Fibroblast of skin of left quadriceps (primary cell): ENCODE results near the gene RNF144B.
"Not testable (repeated sequence)": the region's sequence is repeated elsewhere in the genome, so short reads cannot be mapped to it uniquely, and the experiment has no call there.

Experiments
- DNase-seq, 2 experiments: peaks; one replicate each; pipeline ENCODE4 v3.0.0-alpha.2; 2013; ENCODE audit warnings: low read depth in 2 of 2

Gene RNF144B

GRCh38 chr6:18371010-18371409, 16.1 kb upstream of the RNF144B start:
- no peak for DNase-seq

- DNase-seq = no peak
Measured at GRCh38 chr6:18371656-18372055, 15.5 kb upstream of the RNF144B start.

GRCh38 chr6:18380158-18380836, 6.9 kb upstream of the RNF144B start:
- DNase-seq = no peak

GRCh38 chr6:18380851-18381250, 6.3 kb upstream of the RNF144B start:
- no peak for DNase-seq

GRCh38 chr6:18383441-18383840, 3.7 kb upstream of the RNF144B start:
- DNase-seq = no peak

GRCh38 chr6:18384621-18385020, 2.5 kb upstream of the RNF144B start:
- DNase-seq = no peak

GRCh38 chr6:18386298-18386976, 713 bp upstream of the RNF144B start:
- no peak for DNase-seq

- no peak for DNase-seq
Measured at GRCh38 chr6:18388271-18388670, 1.1 kb downstream of the RNF144B start.

- no peak for DNase-seq
Measured at GRCh38 chr6:18388942-18389341, 1.8 kb downstream of the RNF144B start.

GRCh38 chr6:18389479-18389878, 2.3 kb downstream of the RNF144B start:
- no peak for DNase-seq

GRCh38 chr6:18390476-18390875, 3.3 kb downstream of the RNF144B start:
- no peak for DNase-seq

- DNase-seq = no peak
Measured at GRCh38 chr6:18391023-18391422, 3.9 kb downstream of the RNF144B start.

- DNase-seq = no peak
Measured at GRCh38 chr6:18392346-18392877, 5.3 kb downstream of the RNF144B start.

- no peak for DNase-seq
Measured at GRCh38 chr6:18393698-18394097, 6.5 kb downstream of the RNF144B start.

- no peak for DNase-seq
Measured at GRCh38 chr6:18395177-18395855, 8.2 kb downstream of the RNF144B start.

GRCh38 chr6:18395856-18396197, 8.7 kb downstream of the RNF144B start:
- peak in 1 of 2 experiments; percentile 52 for DNase-seq

- no peak for DNase-seq
Measured at GRCh38 chr6:18397701-18398100, 10.6 kb downstream of the RNF144B start.

GRCh38 chr6:18398225-18398624, 11.1 kb downstream of the RNF144B start:
- not testable (repeated sequence) for DNase-seq

GRCh38 chr6:18400831-18401446, 13.8 kb downstream of the RNF144B start:
- peak; percentile 70 to 73 for DNase-seq

- not testable (repeated sequence) for DNase-seq
Measured at GRCh38 chr6:18404965-18405364, 17.8 kb downstream of the RNF144B start.

- DNase-seq = peak; percentile 81 to 82
Measured at GRCh38 chr6:18405477-18406293, 18.5 kb downstream of the RNF144B start.
